ENCODE data around the gene KAT2B.

KAT2B gene

GRCh38 chr3:20099060-20099459 is 58.8 kb downstream of the KAT2B start:
- no peak for FAIRE-seq
- no peak for DNase-seq (ENCODE audit: insufficient read length, low spot score)
- TF ChIP-seq CTCF (IDR thresholded peaks at IDR 0.05; ENCODE audit: insufficient read depth, missing control alignments): no peak

GRCh38 chr3:20100151-20100550 is 59.9 kb downstream of the KAT2B start:
- TF ChIP-seq CTCF (IDR thresholded peaks at IDR 0.05; ENCODE audit: insufficient read depth, missing control alignments): no peak
- DNase-seq (ENCODE audit: insufficient read length, low spot score) (no peak), FAIRE-seq (no peak)

GRCh38 chr3:20101041-20101440 is 60.8 kb downstream of the KAT2B start:
- no peak for TF ChIP-seq CTCF (IDR thresholded peaks at IDR 0.05; ENCODE audit: insufficient read depth, missing control alignments)
- FAIRE-seq (no peak), DNase-seq (ENCODE audit: insufficient read length, low spot score) (no peak)

GRCh38 chr3:20103731-20104130 is 63.5 kb downstream of the KAT2B start:
- TF ChIP-seq CTCF (IDR thresholded peaks at IDR 0.05; ENCODE audit: insufficient read depth, missing control alignments): no peak
- DNase-seq (ENCODE audit: insufficient read length, low spot score) (no peak), FAIRE-seq (no peak)

- DNase-seq (ENCODE audit: insufficient read length, low spot score) (no peak), FAIRE-seq (no peak)
- TF ChIP-seq CTCF (IDR thresholded peaks at IDR 0.05; ENCODE audit: insufficient read depth, missing control alignments): no peak
Observed at GRCh38 chr3:20104167-20104661, 64.0 kb downstream of the KAT2B start.

- no peak for TF ChIP-seq CTCF (IDR thresholded peaks at IDR 0.05; ENCODE audit: insufficient read depth, missing control alignments)
- DNase-seq (ENCODE audit: insufficient read length, low spot score) (no peak), FAIRE-seq (no peak)
Observed at GRCh38 chr3:20105513-20106280, 65.5 kb downstream of the KAT2B start.

GRCh38 chr3:20107722-20108121 is 67.5 kb downstream of the KAT2B start:
- no peak for DNase-seq (ENCODE audit: insufficient read length, low spot score)
- TF ChIP-seq CTCF (IDR thresholded peaks at IDR 0.05; ENCODE audit: insufficient read depth, missing control alignments): no peak
- no peak for FAIRE-seq
